GM23248 (cell line): ENCODE results near the gene A2M. TPM values are rescaled to one million over a fixed set of nuclear protein-coding genes. Genes with fewer than 3 reads are reported as not detected.

Source experiments
- DNase-seq: peaks from one replicate; pipeline ENCODE4 v3.0.0-alpha.2; 2015
- H2AFZ ChIP-seq: fragments of 200-600 bp; sonication (generic); 2 replicates; pipeline ENCODE4 v1.6.1; 2016; ENCODE audit warnings: antibody characterized with exemption
- H3F3A ChIP-seq: fragments of 200-600 bp; sonication (generic); 2 replicates; pipeline ENCODE4 v1.6.1; 2016; ENCODE audit warnings: mild to moderate bottlenecking, antibody characterized with exemption, mixed run types; ENCODE audit not compliant: insufficient read depth
- H3K27ac ChIP-seq: fragments of 200-600 bp; sonication (generic); 2 replicates; pipeline ENCODE4 v1.5.1; 2016; ENCODE audit warnings: mild to moderate bottlenecking
- H3K27me3 ChIP-seq: fragments of 200-600 bp; sonication (generic); replicated peaks from 2 replicates; pipeline ENCODE4 v1.6.1; 2016; ENCODE audit warnings: mild to moderate bottlenecking; ENCODE audit not compliant: insufficient read depth
- H3K36me3 ChIP-seq: fragments of 200-600 bp; sonication (generic); 2 replicates; pipeline ENCODE4 v1.6.1; 2016; ENCODE audit warnings: low read depth, mild to moderate bottlenecking
- H3K4me1 ChIP-seq: fragments of 200-600 bp; sonication (generic); 2 replicates; pipeline ENCODE4 v1.6.1; 2016; ENCODE audit warnings: mild to moderate bottlenecking; ENCODE audit not compliant: insufficient read depth
- H3K4me2 ChIP-seq: fragments of 200-600 bp; sonication (generic); one replicate; pipeline ENCODE4 v1.6.1; 2016; ENCODE audit warnings: mild to moderate bottlenecking; ENCODE audit not compliant: unreplicated experiment
- H3K4me3 ChIP-seq: fragments of 200-600 bp; sonication (generic); 2 replicates; pipeline ENCODE4 v1.5.1; 2016; ENCODE audit warnings: mild to moderate bottlenecking
- H3K79me2 ChIP-seq: fragments of 200-600 bp; sonication (generic); 2 replicates; pipeline ENCODE4 v1.6.1; 2016; ENCODE audit warnings: mild to moderate bottlenecking; ENCODE audit not compliant: insufficient read depth
- H3K9ac ChIP-seq: fragments of 200-600 bp; sonication (generic); 2 replicates; pipeline ENCODE4 v1.6.1; 2016; ENCODE audit warnings: mild to moderate bottlenecking
- H3K9me2 ChIP-seq: fragments of 200-600 bp; sonication (generic); 2 replicates; pipeline ENCODE4 v1.6.1; 2016; ENCODE audit warnings: mixed run types, mild to moderate bottlenecking, moderate library complexity; ENCODE audit not compliant: insufficient read depth
- H3K9me3 ChIP-seq: fragments of 200-600 bp; sonication (generic); one replicate; pipeline ENCODE4 v1.6.1; 2017; ENCODE audit warnings: low read depth
- H4K20me1 ChIP-seq: fragments of 200-600 bp; sonication (generic); 2 replicates; pipeline ENCODE4 v1.6.0; 2016; ENCODE audit not compliant: insufficient read depth
- EZH2 ChIP-seq: fragments of 200-600 bp; sonication (generic); IDR thresholded peaks from 2 replicates; pipeline ENCODE4 v1.6.1; 2018; ENCODE audit warnings: antibody characterized with exemption, mild to moderate bottlenecking; ENCODE audit not compliant: insufficient read depth, poor library complexity, severe bottlenecking
- EZH2phosphoT487 ChIP-seq: fragments of 200-600 bp; sonication (generic); IDR thresholded peaks from 2 replicates; pipeline ENCODE4 v1.6.1; 2018; ENCODE audit warnings: antibody characterized with exemption, moderate library complexity, mild to moderate bottlenecking, low read depth; ENCODE audit not compliant: insufficient read depth
- WGBS, 2 experiments: methylation state at CpG; one replicate each; pipeline ENCODE4 v1.1.6; 2015 to 2017; ENCODE audit warnings: low lambda C conversion rate in 2 of 2, low coverage in 1 of 2; ENCODE audit errors: missing lambda C conversion rate in 2 of 2; 5-methylcytosine and 5-hydroxymethylcytosine counted together
- in situ Hi-C: fragments of 300-500 bp; cut with MboI; formaldehyde crosslinking; loops from 2 replicates; pipeline ENCODE4 v1.15.0; 2020
- polyA plus RNA-seq: library from polyadenylated mRNA; unstranded; fragments of >200 nt; fragmentation: Nextera tagmentation; extraction: Ambion mirVana; gene quantifications from 2 replicates; pipeline ENCODE4 v1.2.1, GENCODE V29; 2016
- total RNA-seq: library from RNA; depleted of rRNA; stranded (reverse); fragments of >200 nt; shearing (Covaris generic); gene quantifications from 2 replicates; pipeline ENCODE4 v1.2.3, GENCODE V29; 2014

A2M gene
- total and polyA plus RNA-seq, 2 experiments from 2014 or later: 34.9 to 40.1 TPM

DNA sequence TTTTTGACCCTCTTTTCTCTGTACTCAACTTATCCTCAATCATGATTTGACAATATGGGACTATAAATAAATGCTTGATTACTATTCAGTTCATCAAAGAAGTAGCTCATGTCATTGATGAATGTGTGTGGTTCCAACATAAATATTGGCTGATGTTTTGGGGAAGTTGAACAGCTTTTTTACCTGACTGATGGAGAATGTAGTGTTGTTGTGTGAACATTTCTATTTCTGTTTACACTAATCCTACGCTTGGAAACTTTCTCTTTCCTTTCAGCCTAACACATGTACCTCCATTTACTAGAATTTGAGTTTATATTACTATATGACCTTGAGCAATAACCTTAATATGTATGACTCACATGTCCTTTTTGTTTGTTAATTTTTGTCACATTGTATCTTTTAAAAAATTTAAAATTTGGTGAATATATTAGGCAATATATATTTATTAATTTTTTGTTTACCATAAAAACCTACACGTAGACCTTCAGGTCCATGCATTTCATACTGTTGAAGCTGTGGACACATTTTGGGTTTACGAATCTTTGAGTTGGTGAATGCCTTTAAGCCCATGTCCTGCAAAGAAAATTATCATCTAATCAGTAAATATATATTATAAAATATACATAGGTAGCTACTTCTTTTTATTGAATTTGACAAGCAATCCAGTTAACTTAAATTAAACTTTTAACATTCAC lies 21.1 kb downstream of the A2M start:
- TF ChIP-seq EZH2 (no peak), EZH2phosphoT487 (no peak)
- no peak overlapping the region for H3K9ac ChIP-seq
- H3F3A ChIP-seq: no peaks in the 10 kb centered on the region
- no peaks in the 10 kb centered on the region for H4K20me1 ChIP-seq
- H3K9me3 ChIP-seq: no peaks in the 10 kb centered on the region
- no peak overlapping the region for H2AFZ ChIP-seq
- H3K9me2 ChIP-seq: no peaks in the 10 kb centered on the region
- in situ Hi-C loops: no loop called here
- no peak overlapping the region for H3K4me2 ChIP-seq
- no peak for DNase-seq
- no peaks in the 10 kb centered on the region for H3K27me3 ChIP-seq
- H3K27ac ChIP-seq: no peak overlapping the region
- H3K79me2 ChIP-seq: no peaks in the 10 kb centered on the region
- H3K4me1 ChIP-seq: no peaks in the 10 kb centered on the region
- no peak overlapping the region for H3K4me3 ChIP-seq
- WGBS, 2 experiments: 45 to 56% methylated on average over 3 of the region's 3 CpGs
- H3K36me3 ChIP-seq: no peaks in the 10 kb centered on the region

DNA sequence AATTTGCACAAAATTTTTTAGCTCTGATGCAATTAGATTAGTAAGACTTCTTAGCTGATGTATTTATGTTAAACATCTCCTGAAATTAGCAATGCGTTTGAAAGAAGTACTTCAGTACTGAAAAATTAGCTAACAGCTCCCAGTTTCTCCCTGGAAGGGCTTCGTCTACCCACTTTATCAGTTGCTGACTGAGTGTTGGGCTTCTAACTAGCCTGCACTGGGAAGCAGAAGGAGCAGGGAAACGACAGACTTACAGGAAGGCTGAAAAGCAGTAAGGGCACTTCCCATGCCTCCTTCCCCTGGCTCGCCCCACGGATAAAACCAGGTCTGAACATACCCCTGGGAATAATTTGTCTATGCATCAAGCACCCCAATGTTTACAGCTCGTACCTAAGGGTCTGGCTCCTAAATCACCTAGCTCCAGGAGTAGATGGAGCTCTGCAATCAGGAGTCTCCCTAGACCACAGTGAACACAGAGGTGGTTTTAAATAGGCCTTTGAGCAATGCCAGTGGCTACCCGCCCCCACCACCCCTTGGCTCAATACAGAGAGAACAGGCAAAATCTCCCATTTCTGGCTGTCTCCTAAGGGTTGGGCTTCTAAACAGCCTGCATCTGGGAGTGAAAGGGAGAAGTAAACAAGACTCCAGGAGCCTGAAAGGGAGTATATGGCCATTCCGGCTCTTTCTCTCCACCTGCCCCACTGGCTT lies 23.7 kb downstream of the A2M start:
- no peak overlapping the region for H3K9ac ChIP-seq
- no peaks in the 10 kb centered on the region for H3K9me2 ChIP-seq
- H3K4me2 ChIP-seq: no peak overlapping the region
- H3K79me2 ChIP-seq: no peaks in the 10 kb centered on the region
- H4K20me1 ChIP-seq: no peaks in the 10 kb centered on the region
- in situ Hi-C loops: no loop called here
- DNase-seq: no peak
- WGBS, 2 experiments: 52 to 54% methylated on average over 8 of the region's 8 CpGs
- no peak overlapping the region for H2AFZ ChIP-seq
- H3K4me1 ChIP-seq: no peaks in the 10 kb centered on the region
- no peak overlapping the region for H3K27ac ChIP-seq
- H3K4me3 ChIP-seq: no peak overlapping the region
- no peak for TF ChIP-seq EZH2
- no peaks in the 10 kb centered on the region for H3F3A ChIP-seq
- H3K36me3 ChIP-seq: no peaks in the 10 kb centered on the region
- H3K9me3 ChIP-seq: no peaks in the 10 kb centered on the region
- no peaks in the 10 kb centered on the region for H3K27me3 ChIP-seq

DNA sequence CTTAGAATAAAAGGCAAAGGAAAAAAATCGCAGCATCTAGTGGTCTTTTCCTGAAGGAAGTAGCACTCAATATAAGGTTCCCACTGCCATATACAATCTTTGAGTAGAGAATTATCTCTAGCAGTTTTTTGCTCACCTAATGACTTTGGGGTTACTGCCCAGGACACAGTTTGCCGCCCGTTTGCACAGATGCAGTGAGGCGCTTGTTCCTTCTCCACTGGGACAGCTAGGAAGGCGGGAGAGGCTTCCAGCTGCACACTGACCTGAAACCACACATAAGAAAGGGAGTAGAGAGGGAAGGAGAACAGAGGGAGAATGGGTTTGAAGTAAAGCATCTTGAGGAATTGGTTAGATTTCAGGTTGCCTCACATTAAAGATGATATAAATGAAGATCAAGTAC lies 25.5 kb downstream of the A2M start:
- H4K20me1 ChIP-seq: no peaks in the 10 kb centered on the region
- H3K4me2 ChIP-seq: no peak overlapping the region
- no peaks in the 10 kb centered on the region for H3F3A ChIP-seq
- no peak overlapping the region for H3K9ac ChIP-seq
- in situ Hi-C loops: no loop called here
- no peak overlapping the region for H3K27ac ChIP-seq
- H3K36me3 ChIP-seq: no peaks in the 10 kb centered on the region
- no peaks in the 10 kb centered on the region for H3K9me3 ChIP-seq
- no peaks in the 10 kb centered on the region for H3K4me1 ChIP-seq
- no peaks in the 10 kb centered on the region for H3K79me2 ChIP-seq
- TF ChIP-seq EZH2 (no peak), EZH2phosphoT487 (no peak)
- no peak overlapping the region for H2AFZ ChIP-seq
- WGBS, 2 experiments: 63 to 73% methylated on average over 5 of the region's 5 CpGs
- no peaks in the 10 kb centered on the region for H3K9me2 ChIP-seq
- no peak overlapping the region for H3K4me3 ChIP-seq
- no peak for DNase-seq
- no peaks in the 10 kb centered on the region for H3K27me3 ChIP-seq

GRCh38 chr12:9087087-9087835 lies 28.5 kb downstream of the A2M start:
- Histone ChIP-seq H4K20me1 (no peaks in the 10 kb centered on the region), H3K4me2 (no peak overlapping the region), H3K27ac (no peak overlapping the region), H3K9ac (no peak overlapping the region), H3K27me3 (no peaks in the 10 kb centered on the region), H3K4me1 (no peaks in the 10 kb centered on the region), H2AFZ (no peak overlapping the region), H3K9me2 (no peaks in the 10 kb centered on the region), H3F3A (no peaks in the 10 kb centered on the region), H3K9me3 (no peaks in the 10 kb centered on the region), H3K79me2 (no peaks in the 10 kb centered on the region), H3K36me3 (no peaks in the 10 kb centered on the region), H3K4me3 (no peak overlapping the region)
- TF ChIP-seq EZH2: no peak
- no peak for TF ChIP-seq EZH2phosphoT487
- in situ Hi-C loops: no loop called here
- DNase-seq: no peak
